ENCODE results near the gene NUCB2.

Gene NUCB2

DNA sequence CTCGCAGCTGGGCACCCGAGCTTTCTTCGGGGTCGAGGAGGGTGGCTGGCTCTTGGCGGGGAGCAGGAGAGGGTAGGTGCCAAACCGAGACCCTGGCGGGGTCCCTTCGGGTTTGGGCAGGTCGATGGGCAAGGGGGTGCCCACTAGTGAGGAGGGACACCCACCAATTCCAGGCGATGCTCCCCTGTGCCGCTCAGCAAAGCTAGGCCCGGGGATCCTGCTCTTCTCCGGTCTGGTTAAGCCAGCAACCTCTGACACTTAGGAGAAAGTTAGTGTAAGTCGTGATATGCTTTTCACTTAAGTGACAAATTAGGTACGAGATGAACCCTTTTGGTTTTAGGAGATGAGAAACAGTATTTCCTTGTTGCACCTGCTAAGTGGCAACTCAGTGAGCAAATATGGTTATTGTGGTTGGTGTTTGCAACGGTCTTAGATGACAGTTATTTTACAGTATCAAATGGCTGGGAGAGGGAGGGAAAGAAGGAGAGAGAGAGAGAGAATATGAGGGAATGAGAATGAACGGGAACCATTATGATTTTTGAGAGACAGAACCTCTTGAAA lies 565 bp downstream of the NUCB2 start:
- no peaks in the 10 kb centered on the region for H3K9me3 ChIP-seq (ENCODE audit: low read depth, low read length)

DNA sequence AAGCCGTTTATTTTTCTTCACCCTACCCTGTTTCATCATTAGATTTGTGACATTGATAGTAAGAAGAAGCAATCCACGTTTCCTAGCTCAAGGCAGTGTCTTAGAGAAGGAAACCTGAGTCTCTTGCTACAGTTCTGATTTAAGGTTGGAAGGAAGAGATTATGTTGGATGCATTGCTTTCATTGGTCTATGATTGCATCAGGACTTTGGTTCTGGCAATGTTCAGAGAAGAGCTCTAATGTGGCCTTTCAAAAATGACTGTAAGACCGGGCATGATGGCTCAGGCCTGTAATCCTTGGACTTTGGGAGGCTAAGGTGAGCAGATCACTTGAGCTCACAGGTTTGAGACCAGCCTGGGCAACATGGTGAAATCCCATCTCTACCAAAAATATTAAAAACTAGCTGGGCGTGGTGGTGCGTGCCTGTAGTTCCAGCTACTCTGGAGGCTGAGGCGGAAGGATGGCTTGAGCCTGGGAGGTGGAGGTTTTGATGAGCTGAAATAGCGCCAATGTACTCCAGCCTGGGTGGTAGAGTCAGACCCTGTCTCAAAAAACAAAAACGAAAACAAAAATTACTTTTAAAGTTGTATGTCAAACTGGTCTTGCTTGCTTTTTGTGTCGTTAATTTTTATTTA lies 4.1 kb downstream of the NUCB2 start:
- Histone ChIP-seq H3K9ac (ENCODE audit: insufficient read length) (no peak overlapping the region), H3K4me3 (no peak overlapping the region), H3K36me3 (ENCODE audit: insufficient read depth, low read length) (peaks cover 13% of the 10 kb centered on the region), H3K9me3 (ENCODE audit: low read depth, low read length) (no peaks in the 10 kb centered on the region), H3K27ac (no peak overlapping the region)
- no peak for DNase-seq (ENCODE audit: low read depth, low spot score)
- no peak for TF ChIP-seq POLR2AphosphoS5 (IDR thresholded peaks at IDR 0.05; ENCODE audit: borderline replicate concordance, low read depth, low read length)
- TF ChIP-seq FOXP2 (optimal IDR thresholded peaks at IDR 0.05; ENCODE audit: control extremely low read depth, extremely low read length, insufficient read depth): no peak
- no peak for TF ChIP-seq EZH2 (IDR thresholded peaks at IDR 0.05)

More for the DNA sequence above, 565 bp downstream of the NUCB2 start:
- DNase-seq (ENCODE audit: low read depth, low spot score): no peak
- peak overlapping the region; percentile 73 for H3K9ac ChIP-seq (ENCODE audit: insufficient read length)
- no peak for TF ChIP-seq EZH2 (IDR thresholded peaks at IDR 0.05)
- H3K27ac ChIP-seq: no peak overlapping the region; the same call in 1 of the 2 replicates
- H3K4me3 ChIP-seq: peak overlapping the region; percentile 90
- no peaks in the 10 kb centered on the region for H3K36me3 ChIP-seq (ENCODE audit: insufficient read depth, low read length)

DNA sequence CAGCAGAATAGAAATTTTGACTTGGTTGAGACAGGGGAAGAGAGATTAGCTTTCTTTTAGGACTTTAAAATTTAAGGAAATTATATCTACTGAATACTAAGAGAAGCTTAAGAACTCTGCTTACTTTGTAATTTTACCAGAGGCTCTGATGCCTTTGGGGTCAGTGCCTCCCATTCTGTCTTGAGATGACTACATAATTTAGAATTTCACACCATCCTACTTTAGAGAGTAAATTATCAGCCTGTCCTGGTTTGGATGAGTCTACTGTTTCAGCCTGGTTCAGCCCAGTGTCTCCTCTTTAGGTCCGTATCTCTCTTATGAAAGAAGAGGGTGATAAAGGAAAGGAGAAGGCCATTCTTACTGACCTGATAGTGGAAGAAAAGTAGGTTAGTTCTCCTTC lies 9.8 kb downstream of the NUCB2 start:
- no peaks in the 10 kb centered on the region for H3K9me3 ChIP-seq (ENCODE audit: low read depth, low read length)
- H3K27ac ChIP-seq: no peak overlapping the region
- peaks cover 36% of the 10 kb centered on the region for H3K36me3 ChIP-seq (ENCODE audit: insufficient read depth, low read length)
- H3K9ac ChIP-seq (ENCODE audit: insufficient read length): no peak overlapping the region
- TF ChIP-seq POLR2AphosphoS5 (IDR thresholded peaks at IDR 0.05; ENCODE audit: borderline replicate concordance, low read depth, low read length): no peak
- TF ChIP-seq FOXP2 (optimal IDR thresholded peaks at IDR 0.05; ENCODE audit: control extremely low read depth, extremely low read length, insufficient read depth): no peak
- no peak for TF ChIP-seq EZH2 (IDR thresholded peaks at IDR 0.05)
- no peak for DNase-seq (ENCODE audit: low read depth, low spot score)
- no peak overlapping the region for H3K4me3 ChIP-seq

DNA sequence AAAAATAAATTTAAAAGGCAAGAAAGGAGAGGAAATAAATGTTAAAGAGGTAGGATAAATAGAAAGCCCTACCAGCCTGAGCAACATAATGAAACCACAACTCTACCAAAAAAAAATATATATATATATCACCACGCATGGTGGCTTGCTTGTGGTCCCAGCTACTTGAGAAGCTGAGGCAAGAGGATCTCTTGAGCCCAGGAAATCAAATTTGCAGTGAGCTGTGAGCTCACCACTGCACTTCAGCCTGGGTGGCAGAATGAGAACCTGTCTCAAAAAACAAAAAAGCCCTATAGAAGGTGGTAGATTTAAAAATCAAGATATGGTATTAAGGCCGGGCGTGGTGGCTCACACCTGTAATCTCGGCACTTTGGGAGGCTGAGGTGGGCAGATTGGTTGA lies 10.5 kb downstream of the NUCB2 start:
- no peak overlapping the region for H3K9ac ChIP-seq (ENCODE audit: insufficient read length)
- H3K9me3 ChIP-seq (ENCODE audit: low read depth, low read length): no peaks in the 10 kb centered on the region
- H3K36me3 ChIP-seq (ENCODE audit: insufficient read depth, low read length): peaks cover 36% of the 10 kb centered on the region
- TF ChIP-seq FOXP2 (optimal IDR thresholded peaks at IDR 0.05; ENCODE audit: control extremely low read depth, extremely low read length, insufficient read depth) (no peak), EZH2 (IDR thresholded peaks at IDR 0.05) (no peak), POLR2AphosphoS5 (IDR thresholded peaks at IDR 0.05; ENCODE audit: borderline replicate concordance, low read depth, low read length) (no peak)
- no peak overlapping the region for H3K27ac ChIP-seq
- no peak for DNase-seq (ENCODE audit: low read depth, low spot score)
- H3K4me3 ChIP-seq: no peak overlapping the region

DNA sequence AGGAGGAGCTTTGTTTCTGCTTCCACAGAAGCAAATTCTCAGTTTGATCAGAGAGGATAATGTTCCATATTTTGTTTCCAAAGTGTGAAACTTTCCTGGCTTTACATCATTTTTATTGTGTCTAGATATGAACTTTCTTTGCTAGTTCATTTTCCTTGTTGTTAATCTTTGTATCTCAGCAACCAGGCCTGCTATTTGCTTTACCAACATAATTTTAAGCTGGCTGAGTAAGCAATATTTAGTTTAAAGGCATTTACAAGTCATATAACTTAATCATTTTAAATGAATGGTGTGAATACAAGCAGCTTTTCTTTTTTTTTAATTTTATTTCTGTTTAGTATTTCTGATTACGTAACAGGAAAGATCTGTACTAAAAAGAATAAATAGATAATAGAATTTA lies 15.2 kb downstream of the NUCB2 start:
- H3K27ac ChIP-seq: peak overlapping the region; percentile 97
- DNase-seq (ENCODE audit: low read depth, low spot score): no peak
- TF ChIP-seq POLR2AphosphoS5 (IDR thresholded peaks at IDR 0.05; ENCODE audit: borderline replicate concordance, low read depth, low read length): no peak
- TF ChIP-seq FOXP2 (optimal IDR thresholded peaks at IDR 0.05; ENCODE audit: control extremely low read depth, extremely low read length, insufficient read depth): no peak
- no peak for TF ChIP-seq EZH2 (IDR thresholded peaks at IDR 0.05)
- peaks cover 14% of the 10 kb centered on the region; the same call in 1 of the 2 replicates for H3K36me3 ChIP-seq (ENCODE audit: insufficient read depth, low read length)
- H3K9ac ChIP-seq (ENCODE audit: insufficient read length): peak overlapping the region; percentile 52
- no peaks in the 10 kb centered on the region for H3K9me3 ChIP-seq (ENCODE audit: low read depth, low read length)
- peak overlapping the region; percentile 55 for H3K4me3 ChIP-seq

DNA sequence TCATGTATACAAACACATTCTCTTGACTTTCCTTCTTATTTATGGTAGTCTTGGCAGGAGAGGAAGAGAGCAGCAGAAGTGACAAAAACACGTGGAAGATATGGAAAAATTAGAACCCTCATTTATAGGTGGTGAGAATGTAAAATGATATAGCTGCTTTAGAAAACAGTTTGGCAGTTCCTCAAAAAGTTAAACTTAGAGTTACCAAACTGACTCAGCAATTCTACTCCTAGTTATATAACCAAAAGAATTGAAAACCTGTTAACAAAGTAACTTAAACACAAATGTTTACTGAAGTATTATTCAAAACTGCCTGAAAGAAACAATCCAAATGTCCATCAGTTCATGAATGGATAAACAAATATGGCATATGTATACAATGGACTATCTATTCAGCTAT lies 16.8 kb downstream of the NUCB2 start:
- no peak for TF ChIP-seq FOXP2 (optimal IDR thresholded peaks at IDR 0.05; ENCODE audit: control extremely low read depth, extremely low read length, insufficient read depth)
- TF ChIP-seq EZH2 (IDR thresholded peaks at IDR 0.05): no peak
- TF ChIP-seq POLR2AphosphoS5 (IDR thresholded peaks at IDR 0.05; ENCODE audit: borderline replicate concordance, low read depth, low read length): no peak
- H3K9ac ChIP-seq (ENCODE audit: insufficient read length): no peak overlapping the region
- H3K36me3 ChIP-seq (ENCODE audit: insufficient read depth, low read length): peaks cover 6% of the 10 kb centered on the region; the same call in 1 of the 2 replicates
- H3K9me3 ChIP-seq (ENCODE audit: low read depth, low read length): no peaks in the 10 kb centered on the region
- 0 out of 2 replicates have a peak overlapping the region, but pooled peaks have one; percentile 49 for H3K27ac ChIP-seq
- no peak overlapping the region for H3K4me3 ChIP-seq
- DNase-seq (ENCODE audit: low read depth, low spot score): no peak

DNA sequence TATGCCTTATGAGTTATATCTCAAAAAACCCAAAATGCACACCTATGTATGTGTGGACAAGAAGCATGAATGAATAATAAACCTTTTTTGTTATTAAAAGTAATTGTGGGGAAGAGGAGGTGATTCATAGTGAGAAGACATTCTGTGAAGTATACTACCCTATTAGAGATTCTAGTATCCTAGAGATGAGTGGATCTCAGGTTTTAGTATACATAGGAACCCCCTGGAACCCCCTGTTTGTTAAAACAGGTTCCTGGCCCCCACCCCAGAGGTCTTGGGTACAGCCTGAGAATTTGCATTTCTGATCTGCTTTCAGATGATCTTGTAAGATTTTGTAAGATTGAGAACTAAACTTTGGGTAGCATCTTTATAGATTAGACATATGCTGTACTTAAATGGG lies 17.5 kb downstream of the NUCB2 start:
- DNase-seq (ENCODE audit: low read depth, low spot score): no peak

DNA sequence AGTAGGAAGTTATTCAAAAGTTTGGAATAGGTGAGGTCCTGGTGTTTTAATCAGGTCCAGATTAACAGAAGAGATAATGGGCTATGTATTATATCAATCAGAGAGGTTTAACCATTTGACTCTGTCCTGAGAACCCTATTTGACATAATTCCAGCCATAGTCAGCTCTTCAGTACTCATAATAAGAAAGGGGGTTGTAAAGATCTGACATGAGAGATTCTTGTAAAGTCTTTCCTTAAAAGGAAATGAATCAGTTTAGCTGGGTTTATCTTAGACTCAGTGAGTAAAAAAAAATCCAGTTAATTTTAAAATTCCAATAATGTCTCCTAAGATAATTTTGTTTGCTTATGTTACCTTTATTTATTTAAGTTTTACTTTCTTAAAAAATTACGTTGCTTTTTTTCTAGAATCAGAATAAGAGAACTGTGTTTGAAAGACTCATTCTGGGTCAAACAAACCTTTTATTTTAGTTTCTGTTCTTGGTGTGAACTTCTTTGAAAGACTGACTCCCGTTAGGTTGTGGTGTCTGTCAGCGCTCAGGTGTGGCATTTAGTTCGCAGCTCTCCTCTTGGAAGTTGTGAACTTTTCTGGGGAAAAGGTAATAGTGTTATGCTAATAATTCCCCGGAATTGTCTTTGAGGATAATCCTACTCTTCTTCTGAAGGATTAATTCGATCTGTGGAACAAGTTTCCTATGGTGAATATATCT lies 20.5 kb downstream of the NUCB2 start:
- Histone ChIP-seq H3K36me3 (ENCODE audit: insufficient read depth, low read length) (no peaks in the 10 kb centered on the region; the same call in 1 of the 2 replicates), H3K9ac (ENCODE audit: insufficient read length) (no peak overlapping the region), H3K27ac (no peak overlapping the region), H3K9me3 (ENCODE audit: low read depth, low read length) (no peaks in the 10 kb centered on the region), H3K4me3 (no peak overlapping the region)
- no peak for TF ChIP-seq POLR2AphosphoS5 (IDR thresholded peaks at IDR 0.05; ENCODE audit: borderline replicate concordance, low read depth, low read length)
- no peak for TF ChIP-seq FOXP2 (optimal IDR thresholded peaks at IDR 0.05; ENCODE audit: control extremely low read depth, extremely low read length, insufficient read depth)
- no peak for TF ChIP-seq EZH2 (IDR thresholded peaks at IDR 0.05)
- DNase-seq (ENCODE audit: low read depth, low spot score): no peak

More for the DNA sequence above, 17.5 kb downstream of the NUCB2 start:
- H3K4me3 ChIP-seq: no peak overlapping the region
- H3K36me3 ChIP-seq (ENCODE audit: insufficient read depth, low read length): peaks cover 6% of the 10 kb centered on the region; the same call in 1 of the 2 replicates
- no peak for TF ChIP-seq EZH2 (IDR thresholded peaks at IDR 0.05)
- TF ChIP-seq FOXP2 (optimal IDR thresholded peaks at IDR 0.05; ENCODE audit: control extremely low read depth, extremely low read length, insufficient read depth): no peak
- TF ChIP-seq POLR2AphosphoS5 (IDR thresholded peaks at IDR 0.05; ENCODE audit: borderline replicate concordance, low read depth, low read length): no peak
- no peaks in the 10 kb centered on the region for H3K9me3 ChIP-seq (ENCODE audit: low read depth, low read length)
- no peak overlapping the region for H3K27ac ChIP-seq
- no peak overlapping the region for H3K9ac ChIP-seq (ENCODE audit: insufficient read length)

All from SK-N-MC (cell line).